Body of pancreas (tissue), 4 donors: ENCODE measurements around the gene SETD2. TPM values are rescaled to one million over a fixed set of nuclear protein-coding genes. Genes with fewer than 3 reads are reported as not detected.

Experiments
- ATAC-seq: fragments of 150-250 bp; one replicate; pipeline ENCODE4 v1.9.1; 2016
- DNase-seq, 4 donors: peaks; one replicate each; pipeline ENCODE4 v3.0.0-alpha.2; 2019
- H3K27ac ChIP-seq, 4 donors: fragments of 200-600 bp; sonication (generic); 1 replicate in 3 of 4; 2 replicates in 1 of 4; pipeline versions ENCODE4 v1.5.1 to v1.6.1; 2016 to 2019; ENCODE audit warnings: mild to moderate bottlenecking in 1 of 4, mixed read lengths in 1 of 4, moderate library complexity in 1 of 4
- H3K27me3 ChIP-seq, 2 donors: fragments of 200-600 bp; sonication (generic); one replicate each; pipeline ENCODE4 v1.6.0; 2016; ENCODE audit warnings: mild to moderate bottlenecking in 1 of 2
- H3K36me3 ChIP-seq, 2 donors: fragments of 200-600 bp; sonication (generic); replicated peaks in 1 of 2; 2 replicates each; pipeline ENCODE4 v1.5.1; 2016; ENCODE audit warnings: low read depth in 2 of 2; ENCODE audit not compliant: insufficient read depth in 1 of 2
- H3K4me1 ChIP-seq: fragments of 200-600 bp; sonication (generic); one replicate; pipeline ENCODE4 v1.6.0; 2016
- H3K4me3 ChIP-seq, 2 donors: fragments of 200-600 bp; sonication (generic); 1 replicate in 1 of 2; 2 replicates in 1 of 2; pipeline ENCODE4 v1.5.1; 2016 to 2019
- H3K9me3 ChIP-seq, 3 donors: fragments of 200-600 bp; sonication (generic); 1 replicate in 2 of 3; 2 replicates in 1 of 3; pipeline ENCODE4 v1.5.1; 2016
- CTCF ChIP-seq, 7 experiments: fragments of 450-650 bp in 4 of 7; fragments of 200-600 bp in 3 of 7; sonication (generic) in 3 of 7; IDR thresholded peaks; one replicate each; pipeline ENCODE4 v1.5.1; 2016 to 2019; ENCODE audit warnings: antibody characterized with exemption in 7 of 7
- POLR2A ChIP-seq, 3 donors: fragments of 450-650 bp; IDR thresholded peaks; one replicate each; pipeline ENCODE4 v1.6.1; 2016; ENCODE audit warnings: antibody characterized with exemption in 3 of 3, mild to moderate bottlenecking in 2 of 3
- WGBS, 2 donors: methylation state at CpG; one replicate each; pipeline ENCODE4 v1.1.5; 2017; 5-methylcytosine and 5-hydroxymethylcytosine counted together
- intact Hi-C: fragments of 100-400 bp; cut with DNase I; formaldehyde crosslinking; loops from one replicate; pipeline ENCODE4 v1.15.1; 2023
- total RNA-seq, 2 donors: library from RNA; depleted of rRNA; stranded (reverse); fragments of >200 nt; gene quantifications; one replicate each; pipeline ENCODE4 v1.1.0, GENCODE V29; 2016

Gene SETD2
- total RNA-seq, 2 donors from 2014 or later: 49.5 to 70.2 TPM

DNA sequence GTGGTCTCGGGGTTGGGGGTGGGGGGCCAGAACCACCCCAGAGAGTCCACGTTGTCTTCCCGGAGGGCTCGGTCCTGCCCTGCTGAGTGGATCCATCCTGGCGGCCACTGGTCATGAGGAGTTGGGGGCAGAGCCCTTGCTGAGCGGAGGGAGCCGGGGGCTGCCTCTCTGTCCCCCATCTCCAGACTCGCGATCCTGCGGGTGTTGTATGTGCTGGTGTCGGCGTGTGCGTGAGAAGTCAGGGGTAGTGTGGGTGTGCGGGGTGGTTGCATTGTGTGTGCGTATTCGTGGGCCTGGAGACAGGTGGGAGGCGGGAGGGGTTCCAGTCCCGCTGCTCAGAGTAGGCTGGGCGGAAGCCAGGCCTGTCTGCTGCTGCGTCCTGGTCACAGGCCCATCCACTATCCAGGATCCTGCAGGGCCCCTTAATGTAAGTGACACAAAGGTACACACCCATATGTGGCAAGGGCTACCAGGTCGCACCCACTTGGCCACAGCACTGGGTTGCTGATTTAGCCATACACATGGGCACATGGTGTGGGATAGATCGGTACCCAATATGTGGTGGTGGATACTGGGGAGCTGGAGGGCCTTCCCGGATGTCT is 153.7 kb downstream of the SETD2 start:
- intact Hi-C loops: no loop called here
- H3K4me3 ChIP-seq: no peak overlapping the region
- 83 to 85% methylated on average over 6 to 23 of the region's 23 CpGs for WGBS, 2 donors
- peak in 1 of 4 donors; percentile 17 for DNase-seq
- ATAC-seq: no peak
- H3K36me3 ChIP-seq: peaks cover 2 to 4% of the 10 kb centered on the region in 2 donors
- H3K27me3 ChIP-seq: no peaks in the 10 kb centered on the region
- H3K4me1 ChIP-seq: peaks cover 27% of the 10 kb centered on the region
- TF ChIP-seq POLR2A (IDR thresholded peaks at IDR 0.05): no peak
- no peak for TF ChIP-seq CTCF (IDR thresholded peaks at IDR 0.05)
- peak overlapping the region; percentile 28 to 74 (median 59) for H3K27ac ChIP-seq
- no peaks in the 10 kb centered on the region for H3K9me3 ChIP-seq

GRCh38 chr3:47009225-47010110 is 154.4 kb downstream of the SETD2 start:
- intact Hi-C loops: no loop called here
- Histone ChIP-seq H3K27me3 (no peaks in the 10 kb centered on the region), H3K4me1 (peaks cover 19% of the 10 kb centered on the region), H3K4me3 (peak overlapping the region in 1 of 2 donors; percentile 12), H3K27ac (peak overlapping the region; percentile 28 to 74 (median 59)), H3K9me3 (no peaks in the 10 kb centered on the region), H3K36me3 (peaks cover 2 to 4% of the 10 kb centered on the region in 2 donors)
- DNase-seq: peak; percentile 85 to 91 (median 89)
- TF ChIP-seq CTCF (IDR thresholded peaks at IDR 0.05) (no peak), POLR2A (IDR thresholded peaks at IDR 0.05) (peak; percentile 50 to 75 (median 74))
- peak; percentile 90 for ATAC-seq
- 19 to 36% methylated on average over 16 to 72 of the region's 85 CpGs for WGBS, 2 donors

GRCh38 chr3:47008851-47009224 is 155.1 kb downstream of the SETD2 start:
- Histone ChIP-seq H3K27ac (peak overlapping the region in 3 of 4 donors; percentile 9 to 74 (median 70)), H3K4me1 (peaks cover 14% of the 10 kb centered on the region), H3K27me3 (no peaks in the 10 kb centered on the region), H3K9me3 (no peaks in the 10 kb centered on the region), H3K4me3 (no peak overlapping the region), H3K36me3 (peaks cover 4 to 5% of the 10 kb centered on the region in 2 donors)
- intact Hi-C loops: no loop called here
- WGBS, 2 donors: 33 to 61% methylated on average over 8 to 15 of the region's 23 CpGs
- ATAC-seq (no peak), DNase-seq (no peak)
- TF ChIP-seq CTCF (IDR thresholded peaks at IDR 0.05): no peak
- no peak for TF ChIP-seq POLR2A (IDR thresholded peaks at IDR 0.05)

GRCh38 chr3:47008234-47008796 is 155.6 kb downstream of the SETD2 start:
- Histone ChIP-seq H3K36me3 (peaks cover 4 to 6% of the 10 kb centered on the region in 2 donors), H3K27ac (no peak overlapping the region), H3K4me1 (peaks cover 11% of the 10 kb centered on the region), H3K27me3 (no peaks in the 10 kb centered on the region), H3K9me3 (no peaks in the 10 kb centered on the region), H3K4me3 (no peak overlapping the region)
- DNase-seq: peak in 1 of 4 donors; percentile 13
- TF ChIP-seq CTCF (IDR thresholded peaks at IDR 0.05): no peak
- TF ChIP-seq POLR2A (IDR thresholded peaks at IDR 0.05): no peak
- no peak for ATAC-seq
- intact Hi-C loops: no loop called here
- 91 to 93% methylated on average over 4 to 13 of the region's 13 CpGs for WGBS, 2 donors
